Measurements from ENCODE around the gene CTNNA2. TPM values are rescaled to one million over a fixed set of nuclear protein-coding genes. Genes with fewer than 3 reads are reported as not detected.
"Not testable (repeated sequence)": the region's sequence is repeated elsewhere in the genome, so short reads cannot be mapped to it uniquely, and the experiment has no call there.

The CTNNA2 gene
- polyA plus RNA-seq, 1 donor = 0.52 TPM

DNA sequence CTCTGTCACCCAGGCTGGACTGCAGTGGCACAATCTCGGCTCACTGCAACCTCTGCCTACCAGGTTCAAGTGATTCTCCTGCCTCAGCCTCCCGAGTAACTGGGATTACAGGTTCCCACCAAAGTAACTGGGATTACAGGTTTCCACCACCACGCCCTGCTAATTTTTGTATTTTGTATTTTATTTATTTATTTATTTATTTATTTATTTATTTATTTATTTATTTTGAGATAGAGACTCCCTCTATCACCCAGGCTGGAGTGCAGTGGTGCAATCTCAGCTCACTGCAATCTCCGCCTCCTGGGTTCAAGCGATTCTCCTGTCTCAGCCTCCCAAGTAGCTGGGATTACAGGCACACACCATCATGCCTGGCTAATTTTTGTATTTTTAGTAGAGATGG is 633.9 kb downstream of the CTNNA2 start:
- not testable (repeated sequence) for DNase-seq (ENCODE audit: low read depth)

DNA sequence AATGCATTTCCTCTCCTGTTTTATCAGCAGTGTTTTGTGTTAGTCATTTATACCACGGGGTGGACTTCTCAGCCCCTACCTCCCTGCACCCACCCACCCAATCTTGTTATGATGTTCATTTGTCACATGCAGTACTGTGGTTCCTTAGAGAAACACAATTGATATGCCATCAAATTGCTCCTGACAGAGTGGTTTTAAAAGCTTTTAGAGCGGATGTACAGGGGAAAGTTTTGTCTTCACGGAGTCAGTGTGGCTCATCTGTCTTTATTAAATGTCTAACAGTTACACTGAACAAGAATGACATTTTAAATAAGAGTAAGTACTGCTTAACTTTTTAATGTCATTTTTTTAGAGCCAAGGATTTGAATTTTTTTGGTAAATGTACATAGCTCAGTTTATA is 634.8 kb downstream of the CTNNA2 start:
- DNase-seq (ENCODE audit: low read depth) = no peak

DNA sequence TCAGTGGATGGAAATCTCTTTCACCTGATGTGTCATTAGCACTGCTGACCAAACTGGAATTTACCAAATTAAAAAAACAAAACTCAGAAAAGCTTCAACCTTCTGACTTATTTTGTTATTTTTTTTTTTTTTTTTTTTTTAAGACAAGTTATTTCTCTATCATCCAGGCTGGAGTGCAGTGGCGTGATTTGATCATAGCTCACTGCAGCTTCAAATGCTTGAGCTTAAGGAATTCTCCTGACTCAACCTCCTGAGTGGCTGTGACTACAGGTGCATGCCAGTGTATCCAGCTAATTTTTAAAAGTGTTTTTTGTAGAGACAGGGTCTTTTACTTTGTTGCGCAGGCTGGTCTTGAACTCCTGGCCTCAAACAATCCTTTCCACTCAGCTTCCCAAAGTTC is 636.1 kb downstream of the CTNNA2 start:
- no peak for DNase-seq (ENCODE audit: low read depth)

DNA sequence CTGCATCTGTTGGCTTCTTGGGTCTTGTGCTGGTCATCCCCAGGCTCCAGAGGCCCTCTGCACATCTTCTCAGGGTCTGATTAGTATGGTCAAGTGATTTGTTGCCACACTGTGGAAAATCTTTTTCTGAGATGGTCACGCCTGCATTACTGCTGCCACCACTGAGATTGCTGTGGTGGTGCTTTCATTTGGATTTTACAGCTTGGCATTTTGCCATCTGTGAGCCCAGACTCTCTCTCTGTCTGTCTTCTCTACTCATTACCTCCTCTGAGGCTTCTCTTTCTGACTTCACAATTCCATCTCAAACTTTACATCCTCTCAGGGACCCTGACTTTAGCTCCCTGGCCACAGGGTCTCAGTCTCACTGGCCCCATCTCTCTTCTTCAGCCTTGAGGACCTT is 637.1 kb downstream of the CTNNA2 start:
- no peak for DNase-seq (ENCODE audit: low read depth)

DNA sequence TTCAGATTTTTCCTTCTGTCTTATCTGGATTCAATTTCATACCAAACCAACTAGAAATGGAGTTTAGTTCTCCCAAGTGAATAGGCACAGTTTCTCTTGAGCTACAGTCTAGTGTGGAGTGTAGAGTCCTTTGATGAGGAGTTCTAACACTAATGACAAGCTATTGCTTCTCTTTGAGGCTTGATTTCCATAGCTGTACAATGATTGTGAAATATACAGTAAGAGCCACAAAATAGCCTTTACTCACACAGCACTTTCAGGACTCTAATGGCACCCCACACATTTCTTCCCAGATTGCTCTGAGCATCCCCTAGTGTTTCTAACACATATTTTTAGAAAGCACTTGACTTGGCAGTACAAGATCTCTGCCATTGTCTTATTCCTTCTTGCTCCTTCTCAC is 638.4 kb downstream of the CTNNA2 start:
- DNase-seq (ENCODE audit: low read depth) = no peak

DNA sequence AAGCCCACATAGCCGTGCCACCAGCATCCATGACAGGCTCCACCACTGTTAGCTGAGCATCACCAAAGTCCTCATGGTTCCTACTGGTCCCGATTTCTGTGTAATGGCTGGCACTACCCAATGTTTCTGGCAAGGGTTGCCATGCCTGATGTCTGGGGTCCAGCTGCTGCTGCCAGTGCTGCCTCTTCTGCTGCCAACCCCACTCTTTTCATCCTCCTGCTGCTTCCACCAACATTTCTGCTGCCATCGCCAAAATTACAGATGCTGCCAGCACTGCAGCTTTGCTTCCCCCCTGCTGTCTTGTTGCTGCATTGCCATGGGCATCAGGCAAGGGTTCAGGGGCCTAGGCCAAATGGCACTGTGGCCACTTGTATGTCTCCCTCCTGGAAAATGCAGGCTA is 638.8 kb downstream of the CTNNA2 start:
- DNase-seq (ENCODE audit: low read depth) = no peak

DNA sequence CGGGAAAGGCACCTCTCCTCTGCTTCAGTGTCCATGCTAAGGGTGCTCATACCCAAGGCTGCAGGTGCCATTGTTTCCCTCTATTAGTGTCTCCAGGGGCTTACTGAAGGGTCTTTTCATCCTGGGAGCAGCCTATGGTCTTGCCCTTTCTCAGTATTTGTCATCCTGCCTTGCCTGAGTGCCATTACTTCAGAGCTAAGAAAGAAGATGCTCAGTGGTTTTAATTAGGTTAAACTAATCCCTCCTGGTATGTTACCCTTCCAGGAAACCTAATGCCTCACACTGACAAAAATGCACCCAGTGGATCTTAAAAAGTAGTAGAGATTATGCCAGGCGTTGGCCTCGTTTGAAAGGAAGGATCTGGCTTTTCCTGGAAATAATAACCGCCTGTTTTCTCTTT is 640.3 kb downstream of the CTNNA2 start:
- DNase-seq (ENCODE audit: low read depth) = no peak

DNA sequence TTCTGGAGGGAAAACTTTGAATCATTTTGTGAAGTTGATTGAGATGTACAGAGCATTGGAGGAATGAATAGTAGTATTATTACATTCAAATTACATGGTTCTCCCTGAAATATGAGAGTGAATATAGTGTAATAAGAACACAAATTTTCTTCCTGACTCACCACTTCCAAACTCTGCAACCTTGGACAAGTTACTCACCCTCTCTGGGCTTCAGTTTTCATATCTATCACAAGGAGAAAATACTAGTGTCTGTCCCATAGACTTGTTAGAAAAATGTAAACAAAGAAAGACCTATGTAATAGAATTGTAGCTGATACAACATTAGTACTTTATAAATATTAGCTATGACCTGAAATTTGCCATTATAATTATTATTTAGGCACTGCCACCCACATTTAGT is 640.9 kb downstream of the CTNNA2 start:
- no peak for DNase-seq (ENCODE audit: low read depth)

DNA sequence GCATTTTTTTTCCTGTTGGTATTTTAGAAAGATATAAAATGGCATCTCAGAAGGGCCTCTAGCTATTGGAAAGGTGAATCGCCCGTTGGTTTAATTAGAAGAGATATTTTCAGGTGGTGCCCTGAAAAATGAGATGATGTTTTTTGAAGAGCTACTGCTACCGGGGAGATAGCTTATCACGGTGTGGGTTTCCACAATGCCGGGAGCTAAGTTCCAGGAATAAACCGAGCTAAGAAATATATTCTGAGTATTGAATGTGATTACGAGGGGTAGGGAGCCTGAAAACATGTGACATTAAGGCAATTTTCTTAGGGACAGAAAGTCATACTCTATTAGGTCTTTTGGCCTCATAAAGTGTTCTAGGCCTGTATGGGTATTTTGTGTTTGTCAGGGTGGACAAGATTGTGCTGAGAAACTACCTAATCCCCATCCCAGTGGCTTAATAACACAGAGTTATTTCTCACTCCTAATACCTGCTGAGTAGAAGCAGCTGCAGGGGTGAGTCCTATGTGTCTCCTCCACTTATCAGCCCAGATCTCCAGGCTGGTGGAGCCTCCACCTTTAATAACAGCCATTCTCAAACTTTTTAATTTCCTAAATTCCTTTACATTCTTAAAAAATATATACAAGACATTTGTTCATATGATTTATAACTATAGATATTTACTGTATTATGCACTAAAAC is 641.5 kb downstream of the CTNNA2 start:
- no peak for DNase-seq (ENCODE audit: low read depth)

DNA sequence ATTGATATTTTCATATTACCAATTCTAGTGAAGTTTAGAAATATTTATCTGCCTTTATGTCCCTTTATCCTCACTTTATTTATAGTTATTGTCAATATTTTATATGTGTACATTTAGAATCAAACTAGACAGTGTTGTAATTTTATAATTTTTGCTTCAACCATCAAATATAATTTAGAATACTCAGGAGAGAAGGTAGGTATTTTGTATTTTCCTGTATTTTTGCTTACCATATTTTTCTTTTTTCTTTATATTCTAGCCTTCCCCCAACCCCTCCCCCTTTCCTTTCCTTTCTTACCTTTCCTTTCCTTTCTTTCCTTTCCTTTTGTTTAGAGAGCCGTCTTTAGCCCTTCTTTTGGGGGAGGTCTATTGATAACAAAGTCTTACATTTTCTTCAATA is 651.5 kb downstream of the CTNNA2 start:
- no peak for DNase-seq (ENCODE audit: low read depth)

DNA sequence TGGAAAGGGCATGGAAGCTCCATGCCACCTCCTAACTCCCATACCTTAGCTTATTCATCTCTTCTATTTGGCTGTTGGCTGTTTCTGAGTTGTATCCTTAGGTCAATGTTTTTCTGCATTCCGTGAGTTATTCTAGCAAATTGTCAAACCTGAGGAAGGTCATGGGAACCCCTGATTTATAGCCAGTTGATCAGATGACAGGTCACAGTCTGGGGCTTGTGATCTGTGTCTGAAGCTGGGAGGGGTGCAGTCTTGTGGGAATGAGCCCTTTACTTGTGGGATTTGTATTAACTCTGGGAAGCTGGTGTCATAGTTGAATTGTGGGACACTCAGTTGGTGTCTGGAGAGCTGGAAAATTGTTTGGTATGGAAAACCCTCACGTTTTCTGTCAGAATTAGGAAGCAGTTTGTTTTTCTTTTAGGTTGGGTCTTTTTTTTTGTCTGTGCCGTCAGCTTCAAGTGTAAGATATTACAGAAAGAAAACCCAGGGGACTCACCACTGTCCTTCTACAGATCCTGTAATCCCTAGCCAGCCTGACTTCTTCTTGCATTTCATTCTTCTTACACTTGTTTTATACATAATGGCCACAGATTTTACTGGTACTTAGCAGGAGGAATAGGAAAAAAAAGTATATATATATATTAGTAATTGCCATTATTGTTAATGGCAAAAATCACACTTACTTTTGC is 653.8 kb downstream of the CTNNA2 start:
- no peak for DNase-seq (ENCODE audit: low read depth)

DNA sequence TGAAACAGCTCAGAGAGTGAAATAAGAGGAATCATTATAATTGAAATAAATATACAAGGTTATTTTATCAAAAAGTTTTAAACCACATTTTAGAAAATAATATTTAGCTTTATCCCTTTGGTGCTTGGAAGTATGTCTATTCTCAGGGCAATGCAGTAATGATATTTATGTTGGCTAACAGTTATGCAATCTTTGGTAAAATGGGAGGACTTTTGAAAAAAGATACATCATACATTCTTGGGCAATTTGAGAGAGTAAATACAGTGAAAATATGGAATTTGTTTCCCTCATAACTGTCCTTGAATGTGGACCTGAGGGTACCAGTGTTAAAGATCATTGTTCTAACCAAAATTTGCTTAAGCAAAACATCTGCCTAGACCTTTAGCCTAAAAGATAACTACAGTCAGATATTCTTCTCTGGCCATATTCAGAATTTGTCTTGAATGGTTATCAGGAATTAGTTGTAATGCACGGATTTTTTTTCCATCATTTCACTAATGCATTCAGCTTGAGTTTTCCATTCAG is 654.5 kb downstream of the CTNNA2 start:
- DNase-seq (ENCODE audit: low read depth) = no peak

DNA sequence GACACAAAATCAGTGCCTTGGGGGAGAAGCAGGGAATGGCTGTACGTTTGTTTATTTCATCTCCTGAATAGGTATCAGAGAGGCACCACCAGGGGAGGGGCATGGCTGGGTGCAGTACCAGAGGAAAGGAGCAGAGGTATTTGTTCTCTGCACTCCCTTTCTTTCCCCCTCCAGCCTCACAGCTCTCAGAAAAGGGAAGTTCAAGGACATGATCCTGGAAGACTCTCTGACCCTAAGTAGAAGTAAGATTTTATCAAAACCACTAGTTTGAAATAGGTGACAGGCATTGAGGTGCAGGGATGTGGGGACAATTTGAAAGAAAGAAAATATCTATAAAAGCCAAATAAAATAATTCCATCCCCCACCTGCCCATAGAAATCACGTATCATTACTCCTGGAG is 655.2 kb downstream of the CTNNA2 start:
- no peak for DNase-seq (ENCODE audit: low read depth)

DNA sequence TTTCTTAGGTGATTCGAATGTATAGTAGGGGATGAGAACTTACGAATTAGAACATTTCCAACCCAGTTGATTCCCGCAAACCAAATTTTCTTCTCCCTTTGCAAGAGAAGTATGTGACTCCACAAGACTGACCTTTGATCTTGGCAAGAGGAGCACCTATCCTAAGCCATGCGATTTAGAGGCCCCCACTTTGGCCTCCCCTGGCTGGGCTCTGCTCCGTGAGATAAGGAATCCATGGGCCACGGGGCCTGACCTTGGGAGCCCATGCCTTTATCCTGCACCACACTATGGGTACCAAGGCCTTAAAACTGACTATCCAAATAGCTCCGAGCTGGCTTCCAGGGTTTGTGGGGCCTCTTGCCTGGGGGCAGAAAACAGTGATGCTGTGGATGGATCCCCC is 656.0 kb downstream of the CTNNA2 start:
- DNase-seq (ENCODE audit: low read depth) = no peak

DNA sequence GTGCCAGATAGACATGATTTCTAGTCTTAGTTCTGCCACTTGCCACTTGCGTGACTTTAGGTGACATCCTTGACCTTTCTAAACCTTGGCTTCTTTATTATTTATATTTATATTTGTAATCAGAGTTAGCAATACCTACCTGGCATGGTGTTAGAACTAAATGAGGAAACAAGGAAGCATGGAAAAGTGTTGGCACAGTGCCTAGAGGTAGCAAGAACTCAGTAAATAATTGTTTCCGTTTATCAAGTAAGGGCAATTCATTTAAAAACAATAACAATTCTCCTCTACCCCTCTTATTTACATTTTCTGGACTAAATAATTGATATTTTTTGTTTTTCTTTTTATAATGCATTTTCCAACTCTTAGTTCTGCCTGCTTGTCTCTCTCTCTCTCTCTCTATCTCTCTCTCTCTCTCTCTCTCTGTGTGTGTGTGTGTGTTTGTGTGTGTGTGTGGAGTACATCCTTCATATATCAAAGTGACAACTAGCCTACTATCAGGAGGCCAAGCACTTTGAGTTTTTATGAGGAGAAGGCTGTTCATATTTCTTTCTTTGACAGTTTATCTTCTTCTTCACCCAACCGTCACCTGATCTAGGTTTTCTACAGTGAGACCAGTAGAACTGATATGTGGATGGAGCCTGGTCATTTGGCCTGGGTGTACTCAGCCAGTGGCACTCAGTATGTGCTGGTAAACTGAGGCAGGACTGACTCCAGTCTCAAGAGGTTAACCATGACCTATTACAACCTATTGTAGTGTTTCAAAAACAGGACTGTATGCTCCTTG is 657.2 kb downstream of the CTNNA2 start:
- no peak for DNase-seq (ENCODE audit: low read depth)

DNA sequence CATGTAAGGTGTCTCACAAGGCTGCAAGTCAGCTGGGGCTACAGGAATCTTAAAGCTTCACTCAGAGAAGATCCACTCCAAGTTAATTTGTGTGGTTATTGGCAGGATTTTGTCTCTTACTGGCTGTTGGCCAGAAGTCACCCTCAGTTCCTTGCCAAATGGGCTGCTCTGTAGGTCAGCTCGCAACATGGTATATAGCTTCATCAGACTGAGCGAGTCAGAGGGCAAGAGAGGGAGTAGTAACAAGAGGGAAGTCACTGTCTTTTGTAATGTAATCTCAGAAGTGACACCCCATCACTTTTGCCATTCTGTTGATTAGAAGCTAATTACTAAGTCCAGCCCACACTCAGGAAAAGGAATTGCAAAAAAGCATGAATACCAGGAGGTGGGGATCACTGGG is 672.2 kb downstream of the CTNNA2 start:
- no peak for DNase-seq (ENCODE audit: low read depth)

DNA sequence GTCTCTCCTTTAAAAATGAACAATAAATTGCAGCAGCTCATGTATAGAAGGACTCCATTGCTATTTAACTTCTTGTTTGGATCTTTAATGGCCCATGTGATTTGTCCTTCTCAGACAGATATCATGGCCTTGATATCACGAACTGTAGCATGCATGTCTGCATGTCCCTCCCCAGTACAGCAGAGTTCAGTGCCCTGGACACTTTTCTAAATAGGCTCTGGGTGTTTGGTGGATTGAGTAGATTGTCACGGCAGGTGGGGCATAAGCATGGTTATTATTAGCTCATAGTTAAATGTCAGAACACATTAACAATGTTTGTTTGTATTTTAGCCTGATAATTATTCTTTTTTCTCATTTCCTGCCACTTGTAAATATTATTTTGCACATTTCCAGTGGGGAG is 673.4 kb downstream of the CTNNA2 start:
- DNase-seq (ENCODE audit: low read depth) = no peak

DNA sequence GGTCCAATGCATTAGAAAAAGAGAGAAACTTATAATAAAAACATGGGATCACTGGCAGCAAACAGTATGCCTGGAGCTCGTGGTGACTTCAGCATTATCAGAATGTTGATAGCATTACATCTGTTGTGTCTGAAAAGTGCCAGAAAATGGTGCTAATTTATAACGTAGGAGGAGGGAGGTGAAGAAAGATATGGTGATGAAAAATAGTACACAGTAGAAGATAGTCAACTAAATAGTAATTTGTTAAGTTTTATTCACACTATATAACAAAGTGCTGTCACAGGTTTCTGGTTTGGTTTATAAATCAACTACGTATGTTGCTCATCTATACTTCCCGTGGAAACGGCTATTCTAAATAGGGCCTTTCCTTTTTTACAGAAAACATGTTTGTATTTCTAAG is 674.3 kb downstream of the CTNNA2 start:
- no peak for DNase-seq (ENCODE audit: low read depth)

DNA sequence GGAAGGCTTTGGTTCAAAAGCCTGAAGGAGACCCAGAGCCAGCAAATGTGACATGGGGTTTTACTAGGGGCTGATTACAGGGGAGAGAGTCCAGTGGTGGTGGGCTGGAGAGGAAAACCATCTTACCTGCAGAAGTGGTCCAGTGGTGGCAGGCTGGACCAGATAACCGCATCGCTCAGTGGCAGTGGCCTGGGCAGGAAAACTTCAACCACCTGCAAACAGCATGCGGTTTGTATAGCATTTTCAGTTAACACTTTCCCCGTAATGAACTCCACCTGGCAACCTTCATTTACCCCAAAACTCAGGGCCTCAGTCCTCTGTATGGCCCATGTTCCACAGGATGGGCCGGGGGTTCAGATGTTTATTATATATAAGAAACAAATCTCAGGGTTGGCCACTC is 677.3 kb downstream of the CTNNA2 start:
- no peak for DNase-seq (ENCODE audit: low read depth)

DNA sequence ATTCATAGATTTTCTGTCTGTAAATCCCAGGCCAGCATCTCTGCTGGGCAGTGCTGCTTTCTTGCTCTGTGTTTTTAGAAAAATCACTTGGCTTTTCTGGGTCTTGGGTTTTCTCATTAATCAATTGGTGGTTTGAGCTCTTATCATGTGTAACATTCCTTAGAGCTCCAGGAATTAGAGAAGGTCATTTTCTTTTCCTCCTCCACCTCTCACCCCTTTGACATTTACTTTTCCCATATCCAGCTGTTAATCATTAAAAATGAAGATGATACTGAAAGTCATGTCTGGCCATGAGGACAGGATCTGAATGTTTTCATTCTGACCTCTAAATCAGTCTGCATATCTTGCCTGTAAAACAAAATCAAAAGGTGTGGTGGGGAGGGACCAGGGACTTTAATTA is 680.7 kb downstream of the CTNNA2 start:
- no peak for DNase-seq (ENCODE audit: low read depth)

DNA sequence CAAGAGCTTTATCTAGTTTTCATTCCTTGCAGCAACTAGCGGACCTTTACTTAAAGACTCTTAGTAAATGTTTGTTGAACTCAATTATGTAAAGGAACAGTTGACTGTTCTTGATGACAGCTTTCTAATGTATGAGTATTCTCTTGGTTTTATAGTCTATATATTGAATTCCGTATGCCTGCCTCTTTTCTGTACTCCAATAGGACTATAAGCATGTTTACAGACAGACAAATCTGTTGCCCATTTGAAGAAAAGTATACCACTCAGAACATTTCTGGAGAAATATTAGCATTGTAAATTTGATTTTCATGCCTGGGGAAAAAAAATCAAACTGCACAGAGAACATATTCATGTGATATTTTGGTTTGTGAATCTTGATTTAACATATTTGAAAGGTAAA is 682.2 kb downstream of the CTNNA2 start:
- DNase-seq (ENCODE audit: low read depth) = no peak

DNA sequence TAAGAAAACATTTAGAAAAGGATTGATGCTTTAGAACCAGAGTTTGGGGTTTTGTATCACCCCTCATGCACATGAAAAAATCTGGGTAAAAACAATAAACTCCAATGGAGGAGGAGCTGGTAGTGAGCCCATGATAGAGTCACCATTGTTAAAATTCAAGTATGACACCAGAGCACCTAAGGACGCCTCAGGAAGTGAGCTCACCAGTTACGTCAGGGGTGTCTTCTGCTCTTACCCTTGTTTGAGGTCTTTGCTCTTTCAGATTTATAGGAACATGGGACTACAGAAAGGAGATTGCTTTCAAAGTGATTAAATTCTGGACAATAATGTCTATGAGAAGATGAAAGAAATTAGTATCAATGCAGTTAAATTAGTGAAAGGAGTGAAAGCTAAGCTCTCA is 685.2 kb downstream of the CTNNA2 start:
- no peak for DNase-seq (ENCODE audit: low read depth)

DNA sequence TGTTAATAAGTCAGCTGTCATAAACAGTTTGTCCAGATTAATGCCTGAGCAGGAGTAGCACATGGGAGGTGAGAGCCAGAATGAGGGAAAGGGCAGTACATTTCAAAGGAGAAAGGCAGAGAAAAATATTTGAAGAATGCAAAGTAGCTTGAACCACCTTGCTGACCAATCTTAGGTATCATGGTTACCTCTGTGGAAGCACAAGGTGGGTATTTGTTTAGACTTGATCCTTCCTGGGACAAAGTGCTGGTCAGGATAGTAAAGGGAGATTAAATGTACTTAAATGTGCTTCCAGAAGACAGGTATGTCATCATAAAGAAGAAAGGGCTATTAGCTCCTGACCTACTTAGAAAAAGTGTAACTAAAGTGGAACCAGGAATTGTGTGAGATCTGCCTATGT is 686.7 kb downstream of the CTNNA2 start:
- no peak for DNase-seq (ENCODE audit: low read depth)

Data from forelimb muscle (tissue), 1 donor.